Activated T-cell treated with anti-CD3 and anti-CD28 coated beads, Interleukin-2, amount 50 U/mL, for 24 hours (primary cell): ENCODE measurements around the gene CIDEA.

Experiments
- DNase-seq: peaks from one replicate; pipeline ENCODE4 v3.0.0-alpha.2; 2020
- H3K27ac Mint-ChIP-seq: 2 replicates; pipeline ENCODE4 v1.8.0; 2020; ENCODE audit warnings: mild to moderate bottlenecking, mixed read lengths
- H3K27me3 Mint-ChIP-seq: 2 replicates; pipeline ENCODE4 v1.8.0; 2020; ENCODE audit warnings: mixed read lengths
- H3K36me3 Mint-ChIP-seq: 2 replicates; pipeline ENCODE4 v1.8.0; 2020; ENCODE audit warnings: low read depth, mixed read lengths
- H3K4me1 Mint-ChIP-seq: 2 replicates; pipeline ENCODE4 v1.8.0; 2020; ENCODE audit warnings: low read depth, mixed read lengths
- H3K4me3 Mint-ChIP-seq: 2 replicates; pipeline ENCODE4 v1.8.0; 2020; ENCODE audit warnings: mild to moderate bottlenecking, moderate library complexity, mixed read lengths
- H3K9me3 Mint-ChIP-seq: 2 replicates; pipeline ENCODE4 v1.8.0; 2020; ENCODE audit warnings: mixed read lengths

Gene CIDEA

GRCh38 chr18:12278215-12278671 lies 24.1 kb downstream of the CIDEA start:
- Mint-ChIP-seq H3K27me3 (peaks cover 30% of the 10 kb centered on the region), H3K4me1 (no peaks in the 10 kb centered on the region), H3K9me3 (no peaks in the 10 kb centered on the region), H3K4me3 (no peak overlapping the region), H3K27ac (no peak overlapping the region), H3K36me3 (no peaks in the 10 kb centered on the region)
- no peak for DNase-seq

- Mint-ChIP-seq H3K36me3 (no peaks in the 10 kb centered on the region), H3K9me3 (no peaks in the 10 kb centered on the region), H3K27ac (no peak overlapping the region), H3K4me3 (no peak overlapping the region), H3K27me3 (peaks cover 26% of the 10 kb centered on the region), H3K4me1 (no peaks in the 10 kb centered on the region)
- DNase-seq = no peak
Observed at GRCh38 chr18:12278741-12279682, 24.9 kb downstream of the CIDEA start.

GRCh38 chr18:12279781-12280531 lies 25.8 kb downstream of the CIDEA start:
- H3K9me3 Mint-ChIP-seq = no peaks in the 10 kb centered on the region
- H3K36me3 Mint-ChIP-seq = no peaks in the 10 kb centered on the region
- H3K4me1 Mint-ChIP-seq = no peaks in the 10 kb centered on the region
- H3K27ac Mint-ChIP-seq = no peak overlapping the region
- no peak for DNase-seq
- H3K4me3 Mint-ChIP-seq = no peak overlapping the region
- H3K27me3 Mint-ChIP-seq = peaks cover 29% of the 10 kb centered on the region

GRCh38 chr18:12281861-12282260 lies 27.7 kb downstream of the CIDEA start:
- no peak overlapping the region for H3K27ac Mint-ChIP-seq
- no peak overlapping the region for H3K4me3 Mint-ChIP-seq
- H3K4me1 Mint-ChIP-seq = no peaks in the 10 kb centered on the region
- no peak for DNase-seq
- H3K27me3 Mint-ChIP-seq = peaks cover 30% of the 10 kb centered on the region
- no peaks in the 10 kb centered on the region for H3K36me3 Mint-ChIP-seq
- H3K9me3 Mint-ChIP-seq = no peaks in the 10 kb centered on the region

GRCh38 chr18:12282442-12283039 lies 28.4 kb downstream of the CIDEA start:
- Mint-ChIP-seq H3K4me3 (no peak overlapping the region), H3K36me3 (no peaks in the 10 kb centered on the region), H3K27me3 (peaks cover 31% of the 10 kb centered on the region), H3K27ac (no peak overlapping the region), H3K4me1 (no peaks in the 10 kb centered on the region), H3K9me3 (no peaks in the 10 kb centered on the region)
- no peak for DNase-seq

DNA sequence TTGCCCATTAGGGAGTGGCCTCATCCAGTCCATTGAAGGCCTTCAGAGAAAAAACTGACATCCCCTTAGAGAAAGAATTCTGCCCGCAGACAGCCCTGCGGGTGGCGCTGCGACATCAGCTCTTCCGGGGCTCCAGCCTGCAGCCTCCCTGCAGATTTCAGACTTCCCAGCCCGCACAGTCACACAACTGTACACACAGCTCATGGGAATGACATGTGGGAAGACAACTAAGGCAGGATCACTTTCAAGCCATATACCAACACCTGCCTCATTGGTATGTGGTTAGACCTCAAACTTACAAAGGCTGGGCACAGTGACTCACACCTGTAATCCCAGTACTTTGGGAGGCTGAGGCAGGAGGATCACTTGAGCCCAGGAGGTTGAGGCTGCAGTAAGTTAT lies 29.1 kb downstream of the CIDEA start:
- no peaks in the 10 kb centered on the region for H3K36me3 Mint-ChIP-seq
- DNase-seq = no peak
- peaks cover 6% of the 10 kb centered on the region for H3K4me1 Mint-ChIP-seq
- peaks cover 38% of the 10 kb centered on the region for H3K27me3 Mint-ChIP-seq
- H3K9me3 Mint-ChIP-seq = no peaks in the 10 kb centered on the region
- H3K27ac Mint-ChIP-seq = no peak overlapping the region
- H3K4me3 Mint-ChIP-seq = no peak overlapping the region

DNA sequence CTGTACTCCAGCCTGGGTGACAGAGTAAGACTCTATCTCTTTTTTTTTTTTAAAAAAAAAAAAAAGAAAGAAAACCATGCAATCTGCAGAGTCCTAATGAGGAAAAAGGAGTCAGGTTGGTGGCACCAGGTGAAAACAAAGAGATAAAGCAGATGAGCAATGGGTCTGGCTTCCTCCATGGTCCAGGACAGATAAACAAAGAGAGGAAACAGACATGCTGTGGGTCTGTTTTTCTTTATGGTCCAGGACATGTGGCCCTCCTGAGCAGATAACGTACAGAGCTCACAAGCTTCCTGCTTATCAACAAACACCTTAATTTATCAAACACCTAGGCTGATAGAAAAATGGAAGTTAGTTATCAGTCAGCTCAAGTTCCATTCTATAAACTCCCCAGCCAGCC lies 29.5 kb downstream of the CIDEA start:
- Mint-ChIP-seq H3K9me3 (no peaks in the 10 kb centered on the region), H3K27ac (no peak overlapping the region), H3K36me3 (no peaks in the 10 kb centered on the region), H3K4me1 (peaks cover 6% of the 10 kb centered on the region), H3K27me3 (peaks cover 42% of the 10 kb centered on the region), H3K4me3 (no peak overlapping the region)
- DNase-seq = no peak

DNA sequence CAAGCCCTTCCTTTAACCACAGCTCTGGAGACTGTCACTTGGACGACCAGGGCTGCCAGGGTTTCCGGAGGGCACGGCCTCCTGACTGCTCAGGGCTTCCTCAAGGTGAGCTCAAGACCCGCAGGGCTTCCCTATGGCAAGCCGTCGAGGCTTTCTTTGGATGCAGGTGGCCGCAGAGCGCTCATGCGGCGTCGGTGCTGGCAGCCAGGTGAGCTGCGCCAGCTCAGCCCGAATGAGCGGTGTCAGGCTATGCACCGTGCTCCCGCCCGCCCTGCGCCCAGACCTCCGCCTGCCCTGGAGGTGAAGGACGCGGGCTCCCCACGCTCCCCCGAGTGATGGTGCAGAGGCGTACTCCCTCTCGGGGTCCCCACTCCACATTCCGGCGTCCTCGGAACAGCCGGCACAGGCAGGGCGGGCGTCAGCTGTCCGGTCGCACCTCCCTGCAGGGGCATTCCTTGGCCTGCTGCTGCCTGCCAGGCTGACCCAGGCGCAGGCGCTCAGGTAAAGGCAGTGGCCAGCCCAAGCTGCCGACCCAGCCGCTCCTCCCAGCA lies 33.0 kb downstream of the CIDEA start:
- Mint-ChIP-seq H3K27me3 (peaks cover 65% of the 10 kb centered on the region), H3K4me3 (no peak overlapping the region), H3K36me3 (no peaks in the 10 kb centered on the region), H3K27ac (no peak overlapping the region), H3K4me1 (peaks cover 6% of the 10 kb centered on the region), H3K9me3 (no peaks in the 10 kb centered on the region)
- no peak for DNase-seq

DNA sequence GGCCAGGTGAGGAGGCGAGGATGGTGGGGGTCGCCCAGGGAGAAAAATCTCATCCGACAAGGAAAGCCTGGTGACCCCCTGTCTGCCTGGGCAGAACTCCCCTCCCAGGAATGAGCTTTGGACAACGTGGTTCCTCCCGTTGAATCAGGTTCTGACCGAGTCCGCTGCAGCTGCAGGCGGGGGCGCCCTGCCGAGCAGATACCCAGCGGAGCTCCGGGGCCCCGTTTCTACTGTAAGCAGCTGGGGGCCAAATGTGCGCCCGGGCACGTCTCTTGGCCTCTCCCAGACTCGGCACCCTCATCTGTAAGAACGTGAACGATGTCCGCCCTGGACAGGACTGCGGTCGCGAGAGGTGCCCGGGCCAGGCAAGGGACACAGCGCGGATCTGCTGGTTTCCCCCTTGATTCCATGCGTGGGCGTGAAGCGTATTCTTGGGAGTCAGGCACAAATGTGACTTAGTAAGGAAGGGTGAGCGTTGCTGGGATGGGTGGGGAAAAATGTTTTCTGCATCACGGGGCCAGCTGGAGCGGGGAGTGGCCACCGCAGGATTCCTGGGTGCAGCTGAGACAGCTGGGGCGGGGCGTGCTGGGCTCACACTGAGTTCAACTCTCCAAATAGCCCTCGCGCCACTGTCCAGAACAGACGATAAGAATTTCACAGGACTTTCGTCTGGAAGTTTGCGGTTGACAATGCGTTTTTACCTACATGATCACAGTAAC lies 33.7 kb downstream of the CIDEA start:
- H3K27me3 Mint-ChIP-seq = peaks cover 61% of the 10 kb centered on the region
- DNase-seq = no peak
- H3K9me3 Mint-ChIP-seq = no peaks in the 10 kb centered on the region
- H3K4me3 Mint-ChIP-seq = no peak overlapping the region
- peaks cover 6% of the 10 kb centered on the region for H3K4me1 Mint-ChIP-seq
- H3K27ac Mint-ChIP-seq = no peak overlapping the region
- no peaks in the 10 kb centered on the region for H3K36me3 Mint-ChIP-seq

- H3K36me3 Mint-ChIP-seq = no peaks in the 10 kb centered on the region
- DNase-seq = no peak
- peaks cover 56% of the 10 kb centered on the region for H3K27me3 Mint-ChIP-seq
- no peak overlapping the region for H3K27ac Mint-ChIP-seq
- H3K4me1 Mint-ChIP-seq = peaks cover 6% of the 10 kb centered on the region
- no peak overlapping the region for H3K4me3 Mint-ChIP-seq
- H3K9me3 Mint-ChIP-seq = no peaks in the 10 kb centered on the region
Observed at GRCh38 chr18:12288403-12288755, 34.2 kb downstream of the CIDEA start.

DNA sequence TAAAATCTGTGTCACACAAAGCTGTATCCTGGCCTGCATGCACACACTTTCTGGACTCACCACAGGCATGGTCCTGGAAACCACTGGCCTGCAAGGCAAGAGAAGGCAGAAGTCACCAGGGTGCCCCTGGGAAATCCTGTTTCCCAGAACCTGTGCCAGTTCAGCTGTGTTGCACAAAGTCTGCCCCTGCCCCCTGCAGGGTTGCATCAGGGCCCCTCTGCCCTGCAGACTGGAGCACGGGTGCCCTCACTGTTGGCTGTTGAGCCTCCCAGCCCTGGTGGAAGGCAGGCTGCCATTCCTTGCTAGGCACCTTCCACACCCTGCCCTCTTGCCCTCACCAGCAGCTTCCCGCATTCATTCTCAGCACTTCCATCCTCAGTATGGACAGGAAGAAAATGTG lies 35.9 kb downstream of the CIDEA start:
- Mint-ChIP-seq H3K36me3 (no peaks in the 10 kb centered on the region), H3K4me3 (no peak overlapping the region), H3K27me3 (peaks cover 46% of the 10 kb centered on the region), H3K4me1 (peaks cover 6% of the 10 kb centered on the region), H3K9me3 (no peaks in the 10 kb centered on the region), H3K27ac (no peak overlapping the region)
- no peak for DNase-seq

GRCh38 chr18:12291161-12291560 lies 37.0 kb downstream of the CIDEA start:
- no peak overlapping the region for H3K4me3 Mint-ChIP-seq
- no peaks in the 10 kb centered on the region for H3K36me3 Mint-ChIP-seq
- no peak overlapping the region for H3K27ac Mint-ChIP-seq
- peaks cover 6% of the 10 kb centered on the region for H3K4me1 Mint-ChIP-seq
- H3K9me3 Mint-ChIP-seq = no peaks in the 10 kb centered on the region
- no peak for DNase-seq
- peaks cover 41% of the 10 kb centered on the region for H3K27me3 Mint-ChIP-seq

DNA sequence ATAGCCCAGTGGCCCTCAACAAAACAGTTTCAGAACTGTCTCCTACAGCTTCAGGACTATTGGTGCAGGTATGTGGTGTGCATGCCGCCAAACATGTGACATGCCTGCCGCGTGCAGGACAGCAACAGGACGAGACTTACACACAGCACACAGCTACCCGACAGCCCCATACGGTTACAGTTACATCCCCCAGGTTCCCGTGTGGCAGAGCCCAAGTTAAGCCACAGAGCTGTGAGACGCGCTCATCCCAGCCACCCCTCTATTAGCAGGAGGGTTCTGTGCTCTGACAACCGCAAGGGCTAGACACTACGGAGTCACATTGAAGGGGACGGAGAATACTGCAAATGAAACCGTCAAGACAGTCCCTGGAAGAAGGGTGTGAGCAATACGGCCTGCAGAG lies 37.5 kb downstream of the CIDEA start:
- Mint-ChIP-seq H3K27ac (no peak overlapping the region), H3K9me3 (no peaks in the 10 kb centered on the region), H3K36me3 (no peaks in the 10 kb centered on the region), H3K4me1 (peaks cover 6% of the 10 kb centered on the region), H3K27me3 (peaks cover 43% of the 10 kb centered on the region), H3K4me3 (no peak overlapping the region)
- no peak for DNase-seq

- H3K27me3 Mint-ChIP-seq = peaks cover 30% of the 10 kb centered on the region
- H3K27ac Mint-ChIP-seq = no peak overlapping the region
- H3K36me3 Mint-ChIP-seq = no peaks in the 10 kb centered on the region
- H3K4me1 Mint-ChIP-seq = no peaks in the 10 kb centered on the region
- H3K4me3 Mint-ChIP-seq = no peak overlapping the region
- DNase-seq = no peak
- no peaks in the 10 kb centered on the region for H3K9me3 Mint-ChIP-seq
Observed at GRCh38 chr18:12293831-12294230, 39.7 kb downstream of the CIDEA start.
